ENCODE results near the gene CRYBG3.
A peak's percentile ranks its signal among the peaks of the same experiment; 100 is the strongest.

Gene CRYBG3

DNA sequence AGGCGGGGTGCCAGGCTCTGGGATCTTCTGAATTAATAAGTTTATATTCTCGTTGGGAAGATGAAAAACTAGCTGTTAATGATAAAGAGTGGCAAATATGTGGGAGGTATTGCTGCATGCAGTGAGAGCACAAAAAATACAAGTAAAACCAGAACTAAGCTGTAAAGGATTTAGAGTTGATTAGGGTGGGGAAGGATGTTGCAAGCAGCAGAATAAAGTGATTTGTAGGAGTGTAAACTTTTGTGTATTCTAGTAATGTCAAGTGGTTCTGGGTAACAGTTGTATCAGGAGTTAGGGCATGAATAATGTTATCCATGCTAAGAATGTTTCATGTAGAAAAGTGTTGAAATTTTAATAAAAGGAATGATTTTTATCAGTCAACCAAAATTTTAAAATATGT lies 18.1 kb downstream of the CRYBG3 start:
- no peak for FAIRE-seq

DNA sequence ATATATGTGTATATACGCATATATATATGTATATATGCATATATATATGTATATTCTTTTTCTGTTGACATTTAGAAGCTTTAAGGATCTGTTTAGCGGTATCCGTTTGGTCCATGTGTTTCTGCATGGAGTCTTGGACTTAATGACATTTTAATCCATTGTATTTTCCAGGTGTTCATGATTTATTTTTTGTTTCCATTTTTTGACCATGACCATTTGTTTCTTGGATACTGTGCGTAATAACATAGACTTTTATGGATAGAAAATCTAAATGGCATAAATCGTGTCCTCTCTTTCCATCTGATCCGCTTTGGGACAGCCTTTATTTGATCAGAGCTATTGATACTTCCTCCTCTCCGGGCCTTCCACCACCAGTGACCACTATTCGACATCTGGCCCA lies 19.5 kb downstream of the CRYBG3 start:
- FAIRE-seq = no peak

DNA sequence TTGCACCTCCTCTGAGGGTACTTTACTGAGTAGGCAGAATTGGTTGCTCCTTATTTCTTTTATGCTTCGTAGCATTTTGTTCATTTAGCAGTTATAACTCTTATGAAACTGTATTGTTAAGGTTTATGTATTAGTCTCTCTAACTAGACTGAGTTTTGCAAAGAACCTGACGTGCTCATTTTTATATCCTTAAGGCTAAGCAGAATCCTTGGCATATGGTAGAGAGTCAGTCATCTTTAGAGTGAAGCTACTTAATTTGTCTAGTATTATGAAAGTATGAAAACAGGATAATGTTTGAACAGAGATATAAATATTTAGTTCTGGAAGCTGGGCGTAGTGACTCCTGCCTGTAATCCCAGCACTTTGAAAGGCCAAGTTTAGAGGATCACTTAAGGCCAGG lies 20.1 kb downstream of the CRYBG3 start:
- no peak for FAIRE-seq

DNA sequence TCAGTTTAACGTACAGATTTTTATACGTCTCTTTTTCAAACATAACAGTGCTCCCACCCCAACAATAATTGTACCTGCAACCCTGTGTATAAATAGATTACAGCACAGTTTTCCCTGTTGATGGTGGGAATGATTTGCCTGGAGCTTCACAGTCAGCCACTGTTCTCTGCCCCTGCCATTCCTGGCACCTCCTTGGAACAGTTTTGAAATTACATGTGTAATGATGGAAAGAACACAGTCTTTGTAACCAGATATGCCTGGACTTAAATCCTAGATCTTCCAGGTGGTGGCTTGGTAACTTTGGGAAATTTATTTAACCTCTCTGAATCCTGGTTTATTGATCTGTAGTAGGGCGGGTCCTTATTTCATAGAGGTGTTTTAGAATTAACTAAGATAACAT lies 27.0 kb downstream of the CRYBG3 start:
- no peak for FAIRE-seq

DNA sequence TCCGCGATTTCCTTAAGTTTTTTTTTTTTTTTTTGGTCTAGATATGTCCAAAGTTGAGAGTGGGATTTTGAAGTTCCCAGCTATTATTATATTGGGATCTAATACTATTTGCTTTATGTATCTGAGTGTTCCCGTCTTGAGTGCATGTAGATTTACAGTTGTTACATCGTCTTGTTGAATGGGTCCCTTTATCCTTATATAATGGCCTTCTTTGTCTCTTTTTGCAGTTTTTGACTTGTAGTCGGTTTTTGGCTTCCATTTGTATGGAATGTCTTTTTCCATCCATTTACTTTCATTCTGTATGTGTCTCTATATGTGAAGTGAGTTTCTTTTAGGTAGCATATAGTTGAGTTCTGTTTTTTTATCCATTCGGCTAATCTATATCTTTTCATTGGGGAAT lies 35.6 kb downstream of the CRYBG3 start:
- FAIRE-seq = no peak

DNA sequence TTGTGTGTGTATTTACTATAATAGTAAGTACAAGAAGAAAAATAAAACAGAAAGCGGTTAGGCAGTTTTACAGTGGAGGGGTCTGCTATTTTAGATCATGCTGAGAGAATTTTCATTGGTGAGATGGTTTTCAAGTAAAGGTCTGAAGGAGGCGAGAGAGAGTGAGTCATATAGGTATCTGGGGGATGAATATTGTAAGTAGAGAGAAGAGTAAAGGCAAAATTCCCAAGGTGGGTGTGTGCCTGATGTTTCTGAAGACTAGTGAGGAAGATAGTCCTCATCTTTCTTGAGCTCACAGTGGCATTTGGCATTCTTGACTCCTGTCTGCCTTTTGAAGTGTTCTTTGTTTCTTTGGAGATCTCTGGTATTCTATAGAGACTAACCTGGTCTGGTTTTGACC lies 38.6 kb downstream of the CRYBG3 start:
- no peak for FAIRE-seq

DNA sequence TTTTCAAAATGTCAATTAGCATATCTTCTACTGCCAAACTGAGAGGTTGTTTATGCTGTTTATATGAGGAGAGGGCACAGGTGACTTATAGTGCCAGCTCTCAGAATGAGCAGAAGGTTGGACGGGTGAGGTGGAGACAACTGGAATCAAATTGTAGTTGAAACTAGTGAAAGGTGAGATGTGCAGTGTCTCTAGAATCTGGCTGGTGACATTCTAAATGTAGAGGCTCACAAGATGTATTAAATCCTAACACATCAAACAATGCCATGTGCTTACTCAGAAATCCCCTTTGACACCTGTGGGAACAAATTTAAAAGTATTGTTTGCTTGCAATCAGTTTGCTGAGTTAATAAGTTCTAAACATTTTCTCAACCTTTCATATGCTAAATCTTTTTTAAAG lies 40.8 kb downstream of the CRYBG3 start:
- no peak for FAIRE-seq

DNA sequence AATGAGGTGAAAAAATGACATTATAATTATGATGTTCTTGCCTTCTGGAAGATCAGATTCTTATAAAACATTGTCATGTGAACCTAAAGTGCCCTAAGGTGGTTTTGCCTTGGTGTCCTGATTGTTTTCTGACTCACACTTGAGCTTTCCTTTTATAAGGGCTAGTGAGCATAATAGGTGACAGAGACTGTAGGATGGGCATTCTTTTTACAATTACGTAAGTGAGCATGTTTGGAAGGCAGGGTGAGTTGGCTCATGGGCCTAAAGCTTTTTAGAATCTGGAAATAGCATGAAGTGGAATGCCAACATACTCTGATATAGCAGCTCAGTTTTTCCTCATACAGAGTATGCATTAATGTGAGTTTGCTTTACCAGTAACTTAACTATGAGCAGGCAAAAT lies 41.2 kb downstream of the CRYBG3 start:
- FAIRE-seq = no peak

DNA sequence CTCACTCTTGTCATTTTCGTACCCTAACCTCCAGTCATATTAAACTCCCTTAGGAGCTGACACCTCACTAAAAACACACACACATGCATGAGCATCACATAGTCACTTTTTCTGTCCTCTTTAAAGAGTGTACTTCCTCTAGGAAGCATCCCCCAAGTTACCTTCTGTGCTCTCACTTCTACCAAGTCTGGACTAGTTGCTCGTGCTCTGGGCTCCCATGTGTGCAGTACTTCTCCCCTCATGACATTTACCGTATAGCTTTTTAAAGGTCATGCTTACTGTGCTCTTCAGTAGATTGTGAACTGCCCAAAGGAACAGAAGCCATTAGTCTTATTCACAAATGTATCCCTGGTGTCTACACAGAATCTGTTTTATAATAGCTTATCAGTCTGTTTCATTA lies 42.0 kb downstream of the CRYBG3 start:
- FAIRE-seq = no peak

DNA sequence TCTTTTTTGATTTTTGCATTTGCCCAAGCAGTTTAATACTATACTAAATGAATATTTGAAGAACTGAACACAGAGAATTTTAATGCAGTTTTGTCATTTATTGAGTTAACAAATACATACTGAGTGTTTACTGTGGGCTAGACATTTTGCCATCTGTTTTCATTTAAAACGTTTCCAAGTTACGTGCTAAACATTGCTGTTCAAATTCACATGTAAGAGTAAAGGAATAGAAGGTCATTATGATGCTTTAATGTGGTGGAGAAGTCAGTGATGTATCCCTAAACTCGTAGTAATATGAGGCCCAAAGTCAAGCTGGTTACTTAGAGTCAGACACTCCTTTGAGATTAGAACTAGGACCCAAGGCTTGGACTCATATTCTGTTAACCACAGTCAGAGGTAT lies 49.4 kb downstream of the CRYBG3 start:
- no peak for FAIRE-seq

DNA sequence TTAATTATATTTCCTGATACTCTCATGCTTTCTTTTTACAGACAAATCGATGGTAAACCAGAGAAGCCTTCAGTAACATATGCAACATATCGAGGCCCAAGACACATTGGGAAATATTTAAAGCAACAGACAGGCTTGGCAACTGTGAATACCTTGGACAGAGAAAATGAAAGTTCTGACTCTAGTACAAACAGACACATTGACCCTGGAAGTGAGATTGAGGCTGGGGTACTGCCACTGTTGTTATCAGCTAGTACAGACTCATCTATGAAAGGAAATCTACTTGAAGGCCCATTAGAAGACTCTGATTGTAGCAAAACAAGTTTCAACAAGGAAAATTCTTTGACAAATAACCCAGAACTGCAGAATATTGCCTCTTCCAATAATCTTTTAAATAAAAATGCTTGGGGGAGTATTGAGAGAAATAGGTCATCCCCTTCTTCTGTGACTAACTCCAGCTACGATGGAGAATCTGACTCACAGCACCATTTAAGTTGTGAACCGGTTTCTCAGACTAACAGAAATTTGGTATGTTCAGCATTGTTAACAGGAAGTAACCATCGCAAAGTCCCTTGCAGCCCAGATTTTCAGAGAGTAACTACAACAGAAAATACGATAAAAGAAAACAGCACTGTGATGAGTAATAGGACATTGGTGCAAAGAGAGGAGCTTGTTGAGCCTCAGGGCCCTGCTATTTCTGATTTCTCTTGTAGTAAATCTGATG lies 50.2 kb downstream of the CRYBG3 start:
- FAIRE-seq = peak; percentile 45

DNA sequence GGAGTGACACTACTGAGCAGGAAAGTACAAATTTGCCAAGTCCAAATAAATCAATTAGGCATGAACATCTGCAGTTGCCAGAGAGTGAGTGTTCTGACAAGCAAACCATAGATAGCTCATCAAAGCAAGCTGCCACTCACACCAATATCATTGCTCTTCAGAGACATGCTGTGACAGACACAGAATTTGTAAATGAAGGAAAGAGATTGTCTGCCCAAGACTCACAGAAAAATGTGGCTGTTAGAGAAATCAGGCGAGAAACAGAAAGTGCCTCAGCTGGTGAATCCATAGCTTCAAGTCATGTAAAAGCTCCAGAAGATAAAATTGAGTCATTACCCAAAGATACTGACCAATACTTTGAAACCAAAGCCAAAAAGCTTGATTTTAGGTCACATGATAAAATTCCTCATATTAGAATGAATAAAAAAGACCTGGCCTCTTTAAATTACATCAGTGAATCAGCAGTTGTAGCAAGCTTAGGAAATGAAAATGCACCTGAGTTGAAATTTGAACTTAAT lies 50.8 kb downstream of the CRYBG3 start:
- FAIRE-seq = no peak

DNA sequence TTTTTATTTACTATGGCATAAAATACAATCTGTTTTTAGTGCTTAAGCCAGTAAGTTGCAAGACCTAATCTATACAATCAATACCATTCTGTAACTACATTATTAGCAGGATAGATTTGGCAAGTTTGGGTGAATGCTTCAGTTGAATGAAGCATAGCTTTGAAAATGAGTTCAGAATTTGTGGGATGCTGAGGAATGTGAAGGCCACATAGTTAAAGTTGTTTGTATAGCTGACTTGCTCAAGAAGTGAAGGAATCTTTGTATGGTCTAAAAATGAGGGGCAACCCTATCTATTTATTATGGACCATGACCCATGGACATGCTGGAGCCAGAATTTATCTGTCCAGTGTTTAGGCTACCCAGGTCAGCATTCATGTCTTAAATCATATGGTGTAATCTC lies 58.5 kb downstream of the CRYBG3 start:
- FAIRE-seq = no peak

DNA sequence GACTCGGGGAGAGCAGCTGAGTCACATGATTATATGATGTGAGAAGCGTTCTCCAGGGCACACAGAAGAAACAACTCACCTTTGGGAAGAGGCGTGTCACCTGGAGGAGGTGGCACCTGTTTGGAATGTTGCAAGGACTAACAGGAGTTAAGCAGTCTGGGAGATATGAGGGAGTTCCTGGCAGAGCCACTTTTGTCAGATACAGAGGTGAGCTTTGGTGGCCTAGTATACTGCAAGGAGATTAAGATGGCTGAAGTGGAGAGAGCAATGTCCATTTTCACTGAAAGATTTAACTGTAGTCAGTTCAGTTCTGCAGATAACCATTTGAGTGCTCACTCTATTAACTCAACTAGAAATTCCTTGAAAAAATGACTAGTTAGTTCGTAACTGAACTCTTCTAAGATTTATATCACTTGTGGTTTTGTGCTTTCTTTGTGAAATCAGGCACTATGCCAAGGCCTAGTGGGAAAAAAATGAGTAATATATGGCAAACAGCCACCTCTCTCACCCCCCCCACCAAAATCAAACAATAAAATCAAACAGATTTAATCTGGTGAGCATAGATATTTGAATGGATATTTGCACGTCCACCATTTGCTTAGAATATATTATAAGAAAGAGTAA lies 61.3 kb downstream of the CRYBG3 start:
- FAIRE-seq = no peak

DNA sequence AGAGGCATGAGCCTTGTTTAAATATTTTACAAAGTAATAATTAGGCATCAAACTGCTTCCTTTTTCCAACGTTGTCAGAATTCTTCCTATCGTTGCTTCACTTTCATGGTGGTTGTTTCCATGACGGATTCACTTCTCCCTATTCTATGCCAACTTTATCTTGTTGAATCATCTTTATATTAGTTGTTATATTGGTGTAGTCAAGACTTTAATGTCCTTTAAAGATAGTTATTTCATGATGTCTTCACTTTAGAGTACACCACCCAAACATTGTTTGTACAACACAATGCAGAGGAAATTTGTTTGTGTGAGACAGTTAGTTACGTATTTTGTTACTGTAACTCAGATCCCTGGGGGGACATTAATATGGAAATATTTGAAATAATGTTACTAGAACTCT lies 61.9 kb downstream of the CRYBG3 start:
- peak; percentile 18 for FAIRE-seq

DNA sequence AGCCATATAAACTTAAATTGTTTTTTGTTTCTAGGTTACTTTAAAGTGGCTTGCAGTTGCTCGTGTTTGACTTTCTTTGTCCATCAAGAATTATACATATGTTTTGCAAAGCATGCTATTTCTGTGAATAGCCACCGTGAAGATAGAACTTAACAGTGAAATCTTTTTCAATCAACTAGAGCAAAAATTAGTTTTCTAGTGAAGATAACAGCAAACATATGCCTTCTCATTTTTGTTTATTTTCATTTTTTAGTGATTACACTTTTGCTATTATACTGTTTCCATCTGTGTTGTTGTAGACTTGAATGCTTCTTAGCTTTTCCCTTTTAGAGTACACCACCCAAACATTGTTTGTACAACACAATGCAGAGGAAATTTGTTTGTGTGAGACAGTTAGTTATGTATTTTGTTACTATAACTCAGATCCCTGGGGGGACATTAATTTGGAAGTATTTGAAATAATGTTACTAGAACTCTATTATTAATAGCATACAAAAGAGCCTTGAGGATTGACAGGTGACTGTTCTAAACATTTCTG lies 62.8 kb downstream of the CRYBG3 start:
- FAIRE-seq = peak; percentile 98

DNA sequence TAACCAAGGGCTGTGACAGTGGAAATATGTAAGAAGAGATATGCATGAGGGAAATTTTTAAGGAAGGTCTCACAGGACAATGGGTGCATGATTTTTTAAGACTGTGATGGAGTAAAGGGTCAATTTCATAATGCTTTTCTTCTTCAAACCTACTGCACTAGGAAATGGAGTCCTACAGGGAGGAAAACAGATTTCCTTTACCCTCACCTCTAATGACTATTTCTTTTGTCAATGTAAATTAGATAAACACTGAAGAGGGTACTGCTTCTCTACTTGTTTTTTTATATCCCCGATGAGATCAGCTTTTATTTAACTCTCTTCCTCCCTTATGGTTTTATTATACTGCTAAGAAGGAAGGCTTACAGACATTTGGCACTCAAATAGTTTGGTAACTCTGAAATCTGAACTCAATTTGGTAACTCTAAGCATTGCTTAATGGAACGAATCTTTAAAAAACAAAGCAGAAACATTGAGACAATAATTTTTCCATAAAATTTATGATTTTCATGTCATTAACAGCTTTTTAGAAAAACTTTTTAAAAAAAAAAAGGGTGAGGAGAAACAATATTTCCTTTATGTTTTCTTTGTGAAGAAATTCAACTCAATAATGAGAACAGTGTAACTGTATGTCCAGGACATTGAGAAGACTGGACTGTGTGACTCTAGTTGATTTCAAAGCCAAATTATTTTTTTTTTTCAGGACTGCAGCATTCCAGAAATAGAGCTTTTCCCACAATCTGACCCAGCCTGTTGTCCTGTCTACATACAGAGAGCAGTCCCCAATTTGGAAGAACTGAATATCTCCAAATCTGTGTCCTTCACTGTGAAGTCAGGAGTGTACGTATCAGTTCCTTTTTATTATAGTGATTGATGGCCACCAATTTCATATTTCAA lies 64.4 kb downstream of the CRYBG3 start:
- peak; percentile 91 for FAIRE-seq

DNA sequence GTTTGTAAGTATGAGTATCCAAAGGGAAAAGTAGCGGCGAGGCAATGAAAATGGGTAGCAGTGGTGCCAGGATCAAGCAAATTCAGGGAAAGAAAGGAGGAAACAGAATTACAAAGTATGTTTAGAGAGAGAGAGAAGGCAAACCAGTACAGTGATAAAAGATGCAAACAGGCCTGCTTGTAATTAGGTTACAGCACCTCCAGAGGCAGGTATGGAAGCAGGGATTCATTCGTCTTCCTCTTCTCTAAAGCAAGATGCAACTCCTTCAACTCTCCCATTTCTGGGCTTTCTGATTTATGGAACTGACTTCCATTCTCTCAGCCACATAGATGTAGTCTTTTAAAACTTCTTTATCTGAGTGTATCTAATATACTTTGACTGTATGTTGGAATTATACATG lies 68.0 kb downstream of the CRYBG3 start:
- no peak for FAIRE-seq

DNA sequence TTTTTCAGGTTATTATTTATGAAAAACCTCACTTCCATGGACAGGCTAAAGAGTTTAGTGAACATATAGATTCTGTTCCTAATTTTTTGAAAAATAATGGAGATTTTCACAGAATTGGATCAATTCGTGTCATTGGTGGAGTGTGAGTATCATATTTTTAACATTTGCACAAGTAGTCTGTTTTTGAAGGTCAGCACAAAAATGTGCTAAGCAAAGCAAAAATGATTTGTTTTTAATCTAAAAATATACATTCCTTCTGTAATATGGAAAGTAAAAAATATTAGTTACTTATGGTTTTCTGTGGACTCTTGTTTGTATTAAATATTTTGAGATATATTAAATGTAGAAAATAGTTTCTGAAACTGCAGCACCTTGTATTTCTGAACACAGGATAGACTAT lies 71.0 kb downstream of the CRYBG3 start:
- FAIRE-seq = no peak

DNA sequence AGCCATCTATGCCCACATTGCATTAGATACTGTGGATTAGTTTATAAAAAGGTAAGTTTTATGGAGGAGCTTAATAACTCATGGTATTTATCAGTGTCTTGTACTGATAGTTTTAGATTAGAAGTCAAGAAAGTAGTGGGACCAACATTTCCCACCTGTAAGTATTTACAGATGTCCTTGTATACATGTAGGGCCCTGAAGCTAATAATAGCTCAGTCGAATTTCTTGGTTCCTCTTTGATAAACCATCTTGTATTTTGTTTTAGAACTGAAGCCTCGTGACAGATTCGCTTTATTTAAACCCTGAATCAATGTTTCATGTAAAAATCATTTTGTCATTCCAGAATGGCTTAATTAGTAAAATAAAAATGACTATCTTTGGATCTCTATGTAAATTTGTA lies 73.4 kb downstream of the CRYBG3 start:
- FAIRE-seq = no peak

DNA sequence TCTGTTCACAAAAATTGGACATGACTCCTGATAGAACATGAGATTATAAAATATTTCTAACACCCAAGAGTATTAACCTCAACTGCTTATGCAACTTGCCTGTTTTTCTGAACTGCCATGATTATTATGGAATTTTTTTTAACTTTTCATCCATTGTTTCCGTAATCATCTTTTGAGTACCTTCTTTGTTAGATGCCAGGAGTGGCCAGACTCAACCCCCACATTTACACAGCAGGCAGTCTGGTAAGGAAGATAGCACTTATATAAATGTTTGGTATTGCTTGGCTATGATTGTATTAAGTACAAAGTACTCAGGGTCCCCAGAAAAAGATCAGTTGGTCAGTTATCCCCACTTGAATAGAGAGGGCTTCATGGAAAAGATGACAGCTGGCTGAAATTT lies 74.3 kb downstream of the CRYBG3 start:
- FAIRE-seq = no peak

DNA sequence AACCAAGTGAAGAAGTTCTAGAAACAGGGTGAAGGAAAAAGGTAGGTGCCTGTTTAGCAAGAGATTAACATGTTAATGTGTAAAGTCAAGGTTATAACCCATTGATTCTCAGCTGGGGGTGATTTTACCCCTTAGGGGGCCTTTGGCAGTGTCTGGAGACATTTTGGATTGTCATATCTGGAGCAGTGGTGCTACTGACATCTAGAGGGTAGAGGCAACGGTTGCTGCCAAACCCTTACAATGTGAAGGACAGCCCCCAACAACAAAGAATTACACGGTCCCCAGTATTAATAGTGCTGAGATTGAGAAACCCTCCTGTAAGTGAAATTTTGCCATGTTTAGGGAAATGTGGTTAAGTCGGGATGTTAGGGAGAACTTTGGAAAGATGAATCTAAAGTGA lies 74.7 kb downstream of the CRYBG3 start:
- no peak for FAIRE-seq

DNA sequence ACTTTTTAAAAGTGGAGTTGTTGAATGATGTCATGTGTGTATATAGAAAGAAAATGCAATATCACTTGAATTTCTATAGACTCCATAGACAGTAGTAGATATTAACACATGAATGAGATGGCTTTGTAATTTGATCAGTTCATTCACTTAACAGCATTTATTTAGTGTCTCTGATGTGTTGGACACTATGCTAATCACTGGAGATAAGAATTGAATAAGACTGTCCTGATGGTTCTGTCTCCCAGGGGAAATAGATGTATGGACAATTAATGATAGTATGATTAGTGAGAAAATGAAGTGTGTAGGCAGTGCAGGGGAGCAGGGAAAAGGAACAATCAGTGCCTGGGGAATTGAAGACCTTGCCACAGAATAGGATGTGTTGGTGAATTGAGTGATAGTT lies 77.5 kb downstream of the CRYBG3 start:
- FAIRE-seq = no peak
